NCI-H345 treated with DMSO at 0.1 percent for 48 hours (cell line): ENCODE results near the gene PEAR1.

Source experiments
- DNase-seq: peaks from one replicate; lab custom pipeline; 2025; ENCODE audit not compliant: unreplicated experiment; lab: John Stamatoyannopoulos, UW

Gene PEAR1, protein sequence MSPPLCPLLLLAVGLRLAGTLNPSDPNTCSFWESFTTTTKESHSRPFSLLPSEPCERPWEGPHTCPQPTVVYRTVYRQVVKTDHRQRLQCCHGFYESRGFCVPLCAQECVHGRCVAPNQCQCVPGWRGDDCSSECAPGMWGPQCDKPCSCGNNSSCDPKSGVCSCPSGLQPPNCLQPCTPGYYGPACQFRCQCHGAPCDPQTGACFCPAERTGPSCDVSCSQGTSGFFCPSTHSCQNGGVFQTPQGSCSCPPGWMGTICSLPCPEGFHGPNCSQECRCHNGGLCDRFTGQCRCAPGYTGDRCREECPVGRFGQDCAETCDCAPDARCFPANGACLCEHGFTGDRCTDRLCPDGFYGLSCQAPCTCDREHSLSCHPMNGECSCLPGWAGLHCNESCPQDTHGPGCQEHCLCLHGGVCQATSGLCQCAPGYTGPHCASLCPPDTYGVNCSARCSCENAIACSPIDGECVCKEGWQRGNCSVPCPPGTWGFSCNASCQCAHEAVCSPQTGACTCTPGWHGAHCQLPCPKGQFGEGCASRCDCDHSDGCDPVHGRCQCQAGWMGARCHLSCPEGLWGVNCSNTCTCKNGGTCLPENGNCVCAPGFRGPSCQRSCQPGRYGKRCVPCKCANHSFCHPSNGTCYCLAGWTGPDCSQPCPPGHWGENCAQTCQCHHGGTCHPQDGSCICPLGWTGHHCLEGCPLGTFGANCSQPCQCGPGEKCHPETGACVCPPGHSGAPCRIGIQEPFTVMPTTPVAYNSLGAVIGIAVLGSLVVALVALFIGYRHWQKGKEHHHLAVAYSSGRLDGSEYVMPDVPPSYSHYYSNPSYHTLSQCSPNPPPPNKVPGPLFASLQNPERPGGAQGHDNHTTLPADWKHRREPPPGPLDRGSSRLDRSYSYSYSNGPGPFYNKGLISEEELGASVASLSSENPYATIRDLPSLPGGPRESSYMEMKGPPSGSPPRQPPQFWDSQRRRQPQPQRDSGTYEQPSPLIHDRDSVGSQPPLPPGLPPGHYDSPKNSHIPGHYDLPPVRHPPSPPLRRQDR

DNA sequence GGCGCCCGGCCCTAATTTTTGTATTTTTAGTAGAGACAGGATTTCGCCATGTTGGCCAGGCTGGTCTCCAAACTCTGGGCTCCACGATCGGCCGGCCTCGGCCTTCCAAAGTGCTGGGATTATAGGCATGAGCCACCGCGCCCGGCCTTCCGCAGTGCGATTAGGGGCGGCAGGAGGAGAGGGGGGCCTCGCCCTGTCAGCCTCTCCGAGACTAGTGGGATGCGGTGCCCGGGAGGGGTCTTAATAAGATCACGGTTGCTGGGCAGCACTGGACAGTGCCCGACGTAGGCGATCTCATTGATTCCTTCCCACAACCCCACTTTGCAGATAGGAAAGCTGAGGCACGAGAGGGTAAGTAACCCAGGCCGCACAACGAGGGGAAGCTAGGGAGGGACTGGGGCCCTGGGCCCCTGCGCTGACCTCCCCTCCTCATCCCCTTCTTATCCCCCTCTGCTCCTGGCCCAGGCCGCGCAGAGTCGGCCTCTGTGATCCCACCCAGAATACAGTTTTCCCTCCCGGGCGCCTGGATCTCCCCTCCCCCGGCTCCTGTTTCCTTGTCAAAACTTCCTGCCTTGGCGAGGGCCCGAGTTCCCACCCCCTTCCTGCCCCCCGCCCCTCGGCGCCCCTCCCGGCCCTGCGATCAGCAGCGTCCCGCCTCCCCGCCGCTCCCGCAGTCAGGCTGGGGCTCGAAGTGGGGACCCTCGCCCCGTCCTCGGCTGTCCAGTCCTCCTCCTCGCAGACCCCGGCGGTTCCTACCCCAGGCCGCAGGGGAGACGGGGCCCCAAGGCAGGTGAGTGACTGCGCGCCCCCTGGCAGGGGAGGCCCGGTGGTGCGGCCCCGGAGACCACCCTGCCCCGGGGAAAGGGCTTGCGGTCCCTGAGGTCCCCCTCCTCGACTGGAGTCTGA lies at the start of gene PEAR1:
PEAR1 (plus strand) TSS at position 671 of the 906 bp plus-strand sequence. CDS start 10,209 bp downstream, outside the sequence.
- DNase-seq: no peak

DNA sequence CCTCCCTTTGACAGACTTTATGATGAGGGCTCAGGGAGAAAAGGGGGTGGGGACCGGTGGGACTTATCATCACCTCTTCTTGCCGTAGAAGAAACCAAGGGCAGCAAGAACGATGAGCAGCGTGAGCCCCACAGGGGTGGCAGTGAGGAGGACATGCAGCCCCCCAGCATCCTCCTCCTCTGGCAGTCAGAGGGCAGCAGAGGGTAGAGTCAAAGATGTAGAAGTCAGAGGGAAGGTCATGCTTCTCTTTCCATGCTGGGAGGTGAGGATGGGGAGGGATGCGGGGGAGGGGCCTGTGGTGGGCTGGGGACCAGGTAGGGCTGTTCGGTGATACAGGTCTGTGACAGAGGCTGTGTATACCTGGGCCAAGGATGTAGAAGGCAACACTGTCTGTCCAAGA lies 49.4 kb upstream of the PEAR1 start:
- no peak for DNase-seq

DNA sequence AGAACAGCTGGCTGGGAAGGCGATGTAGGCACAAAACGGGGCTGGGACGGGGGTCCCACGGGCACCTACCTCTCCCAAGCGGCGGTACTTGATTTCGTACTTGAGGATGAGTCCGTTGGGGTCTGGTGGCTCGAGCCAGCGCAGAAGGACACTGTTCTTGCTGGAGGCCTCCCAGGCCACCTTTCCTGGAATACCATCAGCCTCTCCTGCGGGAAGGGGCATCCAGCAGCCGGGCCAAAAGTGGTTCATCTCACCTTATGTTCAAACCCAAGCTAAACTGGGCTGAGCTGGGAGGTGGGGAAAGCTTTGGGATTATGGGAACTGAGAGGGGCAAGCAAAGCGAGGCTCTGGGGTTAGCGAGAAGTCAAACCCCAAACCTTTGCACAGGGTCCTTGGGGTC lies 48.9 kb upstream of the PEAR1 start:
- no peak for DNase-seq

DNA sequence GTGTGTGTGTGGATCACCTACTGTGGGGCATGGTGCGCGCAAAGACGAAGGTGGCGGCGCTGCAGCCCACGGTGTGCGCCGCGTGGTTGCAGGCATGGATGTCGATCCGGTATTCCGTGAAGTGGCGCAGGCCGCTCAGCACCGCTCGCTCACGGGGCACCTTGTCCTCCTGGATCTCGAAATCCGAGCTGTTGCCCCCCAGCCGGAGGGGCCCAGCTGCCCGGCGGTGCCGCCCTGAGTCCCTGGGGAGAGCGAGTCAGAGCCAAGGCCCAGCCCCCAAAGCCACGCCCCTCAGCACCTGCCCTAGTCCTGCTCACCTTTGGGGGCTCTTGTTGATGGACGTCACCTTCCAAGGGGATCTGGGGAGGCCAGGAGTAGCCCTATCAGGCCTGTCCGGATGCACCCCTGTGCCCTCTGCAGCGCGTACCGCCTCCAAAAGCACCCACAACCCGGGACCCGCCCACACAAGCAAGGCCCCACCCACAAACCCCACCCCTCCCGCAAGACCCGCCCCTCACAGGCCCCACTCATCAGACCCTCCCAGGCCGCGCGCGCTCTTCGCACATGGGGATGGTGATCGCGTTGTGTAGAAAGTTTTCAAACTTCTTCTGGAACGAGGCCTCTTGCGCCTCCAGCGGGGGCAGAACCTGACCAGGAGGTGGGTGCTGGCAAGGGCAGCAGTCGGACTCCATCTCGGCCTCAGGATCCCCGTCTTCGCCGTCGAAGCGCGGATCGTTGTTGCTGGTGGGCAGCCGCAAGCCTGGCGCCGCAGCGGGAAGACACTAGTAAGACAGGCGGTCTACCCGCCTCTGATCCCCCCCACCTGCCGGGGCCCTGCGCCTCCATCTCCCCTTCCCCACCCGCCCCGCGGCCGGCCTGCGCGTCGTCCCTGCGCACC lies 48.2 kb upstream of the PEAR1 start:
- DNase-seq: no peak

DNA sequence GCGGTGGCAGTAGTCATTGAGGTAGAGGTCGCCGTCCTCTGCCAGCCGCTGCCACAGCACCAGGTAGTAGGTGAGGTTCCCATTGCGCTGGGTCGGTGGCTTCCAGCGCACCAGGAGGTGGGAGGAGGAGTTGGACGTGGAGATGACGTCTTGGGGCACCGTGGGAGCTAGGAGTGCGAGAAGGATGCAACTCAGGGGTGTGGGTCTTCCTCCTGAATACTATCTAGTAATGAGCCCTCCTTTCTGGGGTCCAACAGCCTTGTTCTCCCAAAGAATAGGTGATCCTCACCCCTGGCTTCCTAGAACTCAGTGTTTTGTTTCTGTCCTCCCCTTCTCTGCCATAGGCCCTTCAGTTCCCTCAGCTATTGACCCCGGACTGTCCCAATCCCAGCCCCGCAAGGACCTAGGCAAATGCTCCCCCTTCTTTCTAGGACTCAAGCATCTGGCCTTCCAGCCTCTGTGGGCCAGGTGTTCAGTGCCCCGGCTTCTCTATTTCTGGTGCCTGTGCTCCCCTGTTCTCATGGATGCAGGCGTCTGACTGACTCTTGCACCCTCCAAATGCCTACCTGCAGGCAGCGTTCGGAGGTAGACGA lies 47.5 kb upstream of the PEAR1 start:
- no peak for DNase-seq

DNA sequence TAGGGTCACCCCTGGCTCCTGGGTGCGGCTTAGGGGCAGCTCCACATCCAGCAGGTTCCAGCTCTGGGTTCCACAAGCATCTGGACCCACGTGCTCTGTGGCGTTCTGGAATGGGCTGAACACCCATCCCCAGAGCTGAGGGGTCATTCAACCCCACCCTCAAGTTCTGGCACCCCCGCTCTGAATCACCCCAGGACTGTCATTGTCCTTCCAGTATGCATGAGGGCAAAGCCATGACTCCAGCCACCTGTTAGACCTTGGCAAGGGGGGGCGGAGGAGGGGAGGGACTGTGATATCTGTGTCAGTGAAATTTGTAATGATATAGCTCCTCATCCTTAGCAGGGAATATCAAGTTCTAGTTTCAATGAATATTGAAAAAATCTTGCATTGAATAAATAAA lies 46.9 kb upstream of the PEAR1 start:
- no peak for DNase-seq

DNA sequence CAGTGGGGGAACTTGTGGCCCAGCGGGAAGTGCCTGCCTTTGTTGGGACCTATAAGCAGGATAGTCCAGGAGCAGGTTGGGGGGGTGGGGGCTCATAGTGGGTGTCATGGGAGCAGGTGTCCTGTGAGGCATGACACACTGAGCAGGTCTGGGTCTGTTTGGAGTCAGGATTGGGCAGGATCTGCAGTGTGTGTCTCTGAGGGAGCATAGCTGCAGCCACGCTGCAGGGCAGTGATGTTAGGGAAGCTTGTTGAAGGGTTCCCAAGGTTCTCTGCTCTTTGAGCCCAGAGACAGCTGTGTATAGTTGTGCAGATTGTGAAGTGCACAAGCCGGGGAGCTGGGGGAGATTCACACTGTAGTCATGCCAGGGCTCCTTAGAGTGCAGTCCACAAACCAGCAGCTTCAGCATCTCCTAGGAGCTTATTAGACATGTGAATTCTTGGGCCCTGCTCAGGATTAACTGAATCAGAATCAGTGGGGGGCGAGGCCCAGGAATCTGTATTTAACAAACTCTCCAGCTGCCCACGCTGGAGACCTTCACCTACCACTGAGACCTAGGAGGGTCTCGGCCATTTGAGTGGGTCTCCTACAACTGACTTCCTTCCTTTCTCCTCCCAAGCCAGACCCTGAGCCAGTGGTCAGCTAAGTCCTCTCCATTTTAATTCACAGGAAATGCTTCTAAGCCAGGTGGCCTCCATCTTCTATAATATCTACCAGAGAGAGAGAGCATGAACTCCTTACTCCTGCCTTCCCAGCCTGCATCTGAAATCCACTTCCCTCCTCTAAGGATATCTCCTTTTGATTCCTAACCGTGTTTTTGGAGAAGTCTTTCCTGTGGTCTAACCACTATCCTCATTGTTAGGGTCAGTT lies 45.7 kb upstream of the PEAR1 start:
- DNase-seq: no peak

DNA sequence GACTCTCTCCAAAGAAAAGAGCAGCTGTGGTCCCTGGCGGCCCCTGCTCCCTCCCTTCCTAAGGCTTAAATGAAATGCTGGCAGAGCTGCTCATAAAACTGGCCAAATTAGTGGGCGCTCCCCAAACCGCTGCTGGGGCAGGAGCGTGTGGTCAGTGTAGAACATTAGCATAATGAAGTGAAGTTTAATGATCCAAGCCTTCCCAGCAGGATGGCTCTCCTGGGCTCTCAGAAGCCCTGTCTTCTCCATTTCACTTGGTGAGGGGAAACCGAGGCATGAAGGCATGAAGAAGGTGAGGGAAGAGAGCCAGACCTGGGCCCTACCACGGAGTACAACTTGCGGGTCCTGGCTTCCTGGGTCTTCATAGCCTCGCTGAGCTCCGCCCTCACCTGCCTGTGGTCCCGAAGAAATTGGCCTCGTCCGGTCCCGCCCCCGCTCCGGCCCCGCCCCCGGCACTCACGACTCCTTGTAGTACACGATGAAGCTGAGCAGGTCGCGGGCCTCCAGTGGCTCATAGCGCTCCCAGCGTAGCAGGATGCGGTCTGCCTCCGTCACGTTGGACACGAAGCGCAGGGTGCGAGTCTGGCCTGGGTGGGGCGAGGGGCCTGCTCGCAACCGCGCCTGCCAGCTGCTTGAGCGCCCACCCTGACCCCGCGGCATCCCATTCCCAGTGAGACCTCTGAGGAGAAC lies 44.9 kb upstream of the PEAR1 start:
- DNase-seq: no peak

DNA sequence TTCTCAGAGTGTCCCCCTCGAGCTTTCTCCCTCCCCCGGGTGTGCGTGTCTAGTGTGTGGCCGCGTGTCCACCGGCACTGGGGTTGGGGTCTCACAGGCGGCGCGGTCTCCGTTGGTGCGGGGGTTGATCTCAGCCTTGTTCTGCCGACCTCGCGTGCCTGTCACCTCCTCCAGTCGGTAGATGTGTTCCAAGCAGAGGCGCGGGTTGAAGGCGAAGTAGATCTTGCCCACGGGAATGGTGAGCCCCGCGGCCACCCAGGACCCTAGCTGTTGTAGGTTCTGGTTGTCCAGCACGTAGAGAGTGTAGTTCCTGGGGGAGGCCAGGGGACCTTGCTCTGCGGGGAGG lies 44.4 kb upstream of the PEAR1 start:
- DNase-seq: no peak

DNA sequence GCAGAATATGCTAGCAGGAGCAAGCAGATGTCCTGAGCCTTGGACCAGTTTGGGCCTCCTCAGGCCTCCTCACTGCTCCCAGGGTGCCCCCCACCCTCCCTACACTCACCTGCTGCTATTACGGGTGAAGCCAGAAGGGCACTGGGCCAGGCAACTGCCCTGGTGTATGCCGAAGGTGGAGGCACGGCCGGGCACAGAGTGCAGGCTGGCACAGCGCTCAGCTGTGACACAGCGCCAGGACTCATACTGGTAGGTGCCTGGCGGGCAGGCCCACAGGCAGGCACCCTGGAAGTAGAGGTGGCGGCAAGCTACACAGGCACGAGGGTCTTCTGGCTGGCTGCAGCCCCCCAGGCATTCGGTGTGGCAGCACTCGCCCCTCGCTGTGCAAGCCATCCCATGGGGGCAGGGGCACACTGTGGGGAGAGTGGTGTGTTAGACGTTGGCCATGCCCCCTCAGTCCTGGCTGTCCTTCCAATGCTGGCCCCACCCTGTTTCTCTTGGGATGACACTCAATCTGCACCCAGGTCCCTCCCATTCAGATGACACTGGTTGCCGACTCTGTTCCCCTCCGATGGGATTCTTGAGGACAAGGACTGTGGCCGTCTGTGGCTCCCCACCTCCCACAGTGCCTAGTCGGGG lies 41.6 kb upstream of the PEAR1 start:
- no peak for DNase-seq

DNA sequence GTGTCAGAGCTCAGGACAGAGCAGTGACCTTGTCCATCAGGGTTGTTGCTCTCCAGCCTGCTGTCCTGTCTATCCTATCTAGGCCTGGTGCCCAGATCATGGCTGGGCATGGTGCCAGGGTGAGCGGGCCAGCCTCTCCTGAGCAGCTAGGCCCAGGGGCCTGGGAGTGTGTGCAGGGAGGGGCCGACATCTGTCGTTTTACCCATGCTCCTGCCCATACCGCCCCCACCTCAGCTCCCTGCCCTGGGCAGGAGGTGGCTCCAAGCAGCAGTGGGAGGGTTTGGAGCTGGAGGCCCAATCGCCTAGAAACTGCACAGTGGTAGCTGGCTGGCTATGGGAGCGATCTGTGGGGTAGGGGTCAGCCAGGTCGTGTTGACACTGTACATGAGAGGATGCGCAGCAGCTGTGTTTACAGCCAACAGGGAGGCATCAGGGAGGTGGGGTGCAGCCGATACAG lies 41.1 kb upstream of the PEAR1 start:
- DNase-seq: peak; percentile 60

DNA sequence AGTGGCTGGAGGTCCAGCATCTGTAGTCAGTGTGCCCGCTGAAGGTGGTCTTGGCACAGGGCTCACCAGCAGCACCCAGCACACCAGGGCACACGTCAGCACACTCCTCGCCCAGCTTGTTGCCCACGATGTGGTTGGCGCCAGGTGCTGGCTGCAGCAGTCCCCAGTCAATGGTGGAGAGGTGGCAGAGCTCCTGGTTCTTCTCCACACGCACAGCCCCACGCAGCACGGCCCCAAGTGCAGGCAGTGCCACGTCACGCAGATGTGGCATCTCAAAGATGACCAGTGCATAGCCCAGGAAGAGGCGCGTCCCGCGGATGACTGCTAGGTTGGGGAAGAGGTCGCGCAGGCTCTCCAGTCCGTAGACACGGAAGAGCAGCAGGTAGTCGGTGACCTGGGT lies 39.8 kb upstream of the PEAR1 start:
- no peak for DNase-seq

DNA sequence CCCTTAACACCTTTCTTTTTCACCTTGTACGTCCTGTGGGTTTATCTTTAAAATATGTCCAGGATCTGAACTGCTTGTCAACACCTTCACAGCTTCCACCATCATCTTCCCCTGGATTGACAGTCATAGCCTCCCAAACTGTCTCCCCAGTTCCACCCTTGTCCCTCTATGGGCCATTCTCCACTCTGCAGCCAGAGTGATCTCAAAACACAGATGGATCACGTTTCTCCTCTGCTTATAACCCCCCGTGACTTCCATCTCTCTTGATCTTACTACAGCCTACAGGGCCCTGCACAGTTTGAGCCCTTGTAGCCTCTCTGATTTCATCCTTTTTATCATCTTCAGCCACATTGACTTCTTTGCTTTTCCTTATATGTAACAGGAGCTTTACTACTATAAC lies 38.9 kb upstream of the PEAR1 start:
- no peak for DNase-seq

DNA sequence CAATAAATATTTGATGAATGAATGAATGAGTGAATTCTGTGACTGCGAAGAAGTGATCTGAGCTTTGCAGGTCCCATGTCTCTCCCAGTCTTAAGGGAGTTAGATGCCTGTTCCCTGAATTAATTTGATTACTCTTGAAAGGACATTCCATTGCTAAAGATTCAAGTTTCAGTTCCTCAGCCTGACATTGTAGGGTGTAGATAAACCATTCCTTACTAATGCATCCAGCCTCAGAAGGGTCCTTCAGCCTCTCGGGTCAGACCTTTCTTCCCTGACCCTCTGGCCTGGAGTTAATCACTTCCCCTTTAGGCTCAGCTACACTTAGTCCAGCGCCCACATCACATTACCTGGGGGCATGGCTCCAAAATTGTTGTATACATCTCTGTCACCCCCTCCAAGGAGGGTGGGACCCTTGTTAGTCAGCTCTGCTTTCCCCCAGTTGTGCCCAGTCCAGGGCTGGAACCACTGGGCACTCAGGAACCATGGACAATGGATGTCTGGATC lies 37.2 kb upstream of the PEAR1 start:
- no peak for DNase-seq

DNA sequence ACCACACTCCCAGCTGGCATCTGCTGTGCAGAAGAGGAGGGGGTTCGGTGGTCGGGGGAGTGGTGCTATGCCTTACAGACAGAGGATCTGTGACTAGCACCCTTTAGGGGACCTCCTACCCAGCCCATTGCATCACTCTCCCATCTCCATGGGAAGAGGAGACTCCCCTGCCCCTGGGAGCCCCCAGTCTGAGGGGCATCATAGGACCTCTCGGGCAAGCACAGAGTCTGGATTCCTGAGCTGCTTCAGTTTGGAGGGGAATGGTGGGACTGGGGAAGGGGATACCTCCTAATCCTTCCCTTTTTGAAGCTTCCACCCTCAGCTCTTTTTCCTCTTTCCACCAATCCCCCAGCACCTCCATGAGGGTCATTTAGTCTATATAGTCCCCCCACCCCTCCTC lies 36.0 kb upstream of the PEAR1 start:
- DNase-seq: no peak

DNA sequence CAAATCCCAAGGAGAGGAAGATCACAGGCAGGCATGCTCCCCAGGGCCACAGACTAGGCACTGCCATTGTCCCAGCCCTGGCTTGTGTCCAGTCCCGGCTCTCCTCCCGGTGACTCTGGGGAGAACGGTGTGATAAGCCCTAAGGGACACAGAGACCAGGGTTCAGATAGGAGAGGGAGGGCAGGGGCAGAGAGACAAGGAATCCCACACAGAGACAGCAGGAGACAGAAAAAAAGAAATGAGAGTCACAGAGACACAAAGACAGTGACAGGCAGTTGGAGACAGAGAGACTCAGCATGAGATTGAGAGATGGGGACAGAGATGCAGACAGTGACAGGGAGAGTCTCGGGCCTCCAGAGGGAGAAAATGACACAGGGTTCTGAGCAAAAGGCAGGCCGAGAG lies 35.0 kb upstream of the PEAR1 start:
- no peak for DNase-seq

DNA sequence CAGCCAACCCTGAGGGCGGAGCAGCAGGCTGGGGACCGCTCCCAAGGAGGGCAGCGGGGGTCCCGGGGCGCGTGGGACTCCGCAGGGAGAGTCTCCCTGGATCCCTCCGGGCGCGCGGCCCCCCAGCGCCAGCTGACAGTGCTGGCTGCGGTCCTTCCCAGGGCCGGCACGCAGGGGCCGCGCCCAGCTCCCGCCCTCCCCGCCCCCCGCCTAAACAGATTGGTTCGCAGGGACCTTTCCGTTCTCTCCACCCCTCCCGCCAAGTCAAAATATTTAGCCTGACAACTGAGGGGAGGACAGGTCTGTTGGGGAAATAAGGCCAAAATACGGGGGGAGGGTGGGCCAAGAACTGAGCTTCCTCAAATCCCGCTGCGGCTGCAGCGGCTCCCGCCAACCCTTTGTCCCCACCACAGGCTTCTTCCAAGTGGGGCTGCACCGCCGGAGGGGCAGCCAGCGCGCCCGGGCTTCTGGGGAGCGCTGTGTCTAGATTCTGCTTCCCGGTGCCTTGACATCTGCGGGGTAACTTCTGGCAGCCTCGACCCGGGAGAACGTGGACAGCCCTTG lies 34.5 kb upstream of the PEAR1 start, which contains the start of gene INSRR:
INSRR (minus strand) TSS at position 159 of the 564 bp plus-strand sequence. CDS start 496 bp downstream, outside the sequence.
- DNase-seq: no peak
